ENCODE data around the gene METTL8. TPM values are rescaled to one million over a fixed set of nuclear protein-coding genes. Genes with fewer than 3 reads are reported as not detected.

The METTL8 gene
- total RNA-seq, 1 donor from 2014 or later, result 16.5 TPM

DNA sequence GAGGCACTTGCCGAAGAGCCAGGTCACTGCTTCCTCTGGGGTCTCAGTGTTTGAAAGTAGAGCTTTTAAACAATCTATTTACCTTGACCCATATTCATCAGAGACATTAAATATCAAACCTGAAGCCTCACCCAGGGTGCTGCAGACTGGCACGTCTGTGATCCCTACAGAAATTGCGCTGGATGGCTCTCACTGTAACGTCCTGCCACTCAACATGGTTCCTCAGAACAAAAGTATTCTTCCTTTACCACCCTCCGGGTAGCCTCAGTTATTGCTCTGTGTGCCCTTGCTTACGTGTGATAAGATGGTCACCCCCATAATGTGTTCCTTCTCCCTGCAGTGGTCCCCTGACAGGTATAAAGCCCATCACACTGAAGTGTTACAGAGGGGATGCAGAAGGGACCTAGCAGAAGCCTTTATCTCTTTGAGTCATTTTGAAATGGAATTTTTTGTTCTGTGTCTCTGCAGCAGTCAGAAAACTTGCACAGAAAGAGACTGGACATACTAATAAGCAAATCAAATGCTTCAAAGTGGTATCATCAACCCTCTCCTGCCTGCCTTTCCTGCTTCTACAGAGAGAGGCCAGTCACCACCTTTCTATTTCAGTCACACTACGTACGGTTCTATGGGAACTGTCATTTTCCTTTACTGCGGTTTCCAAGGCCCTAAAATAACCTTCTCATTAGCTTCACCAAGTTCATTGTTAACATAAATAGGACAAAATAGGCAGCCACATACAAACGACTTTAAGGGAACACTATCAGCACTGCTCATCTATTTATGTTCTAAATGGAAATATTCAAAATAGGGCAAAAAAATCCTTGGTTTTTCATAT lies 86.8 kb downstream of the METTL8 start:
- intact Hi-C loops (cut with micrococcal nuclease), result no loop called here

GRCh38 chr2:171345971-171346722 lies 87.6 kb downstream of the METTL8 start:
- intact Hi-C loops (cut with micrococcal nuclease), result no loop called here

GRCh38 chr2:171344182-171344581 lies 89.6 kb downstream of the METTL8 start:
- intact Hi-C loops (cut with micrococcal nuclease), result no loop called here

DNA sequence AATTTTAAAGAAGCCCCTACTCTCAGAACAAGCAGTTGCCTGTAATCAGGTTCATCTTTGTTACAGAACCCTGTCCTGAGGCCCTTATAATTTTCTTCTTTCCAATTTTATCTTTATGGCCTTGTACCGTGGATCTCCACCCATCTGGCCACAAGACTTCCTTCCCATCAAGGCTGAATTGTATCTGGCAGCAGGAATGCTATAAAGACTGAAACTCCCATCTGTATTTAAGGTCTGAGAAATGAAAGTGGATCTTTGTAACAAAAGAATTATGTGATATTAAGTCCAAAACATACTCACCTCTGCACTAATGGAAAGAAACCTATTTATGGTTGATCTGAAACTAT lies 91.8 kb downstream of the METTL8 start:
- intact Hi-C loops (cut with micrococcal nuclease), result no loop called here

DNA sequence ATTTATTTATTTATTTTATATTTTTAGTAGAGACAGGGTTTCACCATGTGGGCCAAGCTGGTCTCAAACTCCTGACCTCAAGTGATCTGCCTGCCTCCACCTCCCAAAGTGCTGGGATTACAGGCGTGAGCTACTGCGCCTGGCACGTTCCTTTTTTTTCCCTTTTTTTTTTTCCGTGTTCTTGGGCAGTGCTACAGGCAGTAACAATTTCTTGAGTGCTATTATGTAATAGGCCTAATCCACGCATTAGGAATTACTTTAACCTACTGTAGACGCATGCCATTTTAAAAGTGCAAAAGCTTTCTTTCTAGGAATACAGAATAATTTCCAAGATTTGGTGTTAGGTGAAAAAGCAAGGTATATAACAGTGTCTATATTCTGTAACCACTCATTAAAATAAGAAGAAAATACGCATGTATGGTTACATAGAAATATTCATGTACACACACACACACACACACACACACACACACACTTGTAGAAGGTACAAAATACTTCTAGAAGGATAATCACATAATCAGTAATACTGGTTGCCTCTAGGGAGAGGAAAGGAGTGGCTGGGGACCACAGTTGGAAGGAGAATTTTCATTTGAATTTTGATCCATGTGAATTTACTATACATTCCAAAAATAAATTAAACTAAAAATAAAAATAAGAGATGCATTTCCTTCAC lies 92.3 kb downstream of the METTL8 start:
- intact Hi-C loops (cut with micrococcal nuclease), result no loop called here

- intact Hi-C loops (cut with micrococcal nuclease), result no loop called here
Observed at GRCh38 chr2:171334946-171335345, 98.8 kb downstream of the METTL8 start.

- intact Hi-C loops (cut with micrococcal nuclease), result no loop called here
Observed at GRCh38 chr2:171334171-171334570, 99.6 kb downstream of the METTL8 start.

- intact Hi-C loops (cut with micrococcal nuclease), result no loop called here
Observed at GRCh38 chr2:171330155-171330956, 103.4 kb downstream of the METTL8 start.

DNA sequence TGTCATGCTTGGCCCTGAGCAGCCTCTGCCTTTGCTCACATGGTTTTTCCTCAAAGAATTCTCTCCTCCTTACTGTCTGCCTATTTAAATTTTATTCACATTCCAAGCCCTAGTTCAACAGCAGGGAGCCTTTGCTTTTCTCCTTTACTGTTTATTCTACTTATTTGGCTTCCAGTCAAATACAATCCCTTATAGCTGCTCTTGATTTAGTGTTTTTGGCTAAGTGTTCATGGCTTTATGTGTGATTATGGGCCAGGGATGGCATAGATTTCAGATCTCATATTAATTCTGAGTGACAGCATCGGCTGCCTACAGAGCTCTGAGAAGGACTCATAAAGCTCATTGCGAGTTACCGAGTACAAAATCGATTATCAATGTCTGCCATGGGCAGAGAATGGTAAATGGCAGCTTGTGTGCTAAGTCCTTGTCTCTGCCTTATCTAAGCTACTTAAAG lies 106.7 kb downstream of the METTL8 start:
- intact Hi-C loops (cut with micrococcal nuclease), result loop anchor here (5.0 kb wide), 1 partner anchor 90 kb away; no protein-coding TSS in a partner anchor

- intact Hi-C loops (cut with micrococcal nuclease), result loop anchor here (5.0 kb wide), 1 partner anchor 91 kb away; no protein-coding TSS in a partner anchor
Observed at GRCh38 chr2:171325886-171326585, 107.8 kb downstream of the METTL8 start.

- intact Hi-C loops (cut with micrococcal nuclease), result no loop called here
Observed at GRCh38 chr2:171323971-171324528, 109.7 kb downstream of the METTL8 start.

DNA sequence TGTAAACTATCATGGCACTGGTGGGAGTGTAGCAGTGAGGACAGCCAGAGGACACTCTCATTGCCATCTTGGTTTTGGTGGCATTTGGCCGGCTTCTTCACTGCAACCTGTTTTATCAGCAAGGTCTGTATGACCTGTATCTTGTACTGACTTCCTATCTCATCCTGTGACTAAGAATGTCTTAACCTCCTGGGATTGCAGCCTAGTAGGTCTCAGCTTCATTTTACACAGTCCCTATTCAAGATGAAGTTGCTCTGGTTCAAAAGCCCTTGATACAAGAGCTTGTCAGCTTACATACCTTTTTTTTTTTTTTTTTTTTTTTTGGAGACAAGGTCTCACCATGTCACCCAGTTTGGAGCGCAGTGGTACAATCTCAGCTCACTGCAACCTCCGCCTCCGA lies 110.9 kb downstream of the METTL8 start:
- intact Hi-C loops (cut with micrococcal nuclease), result no loop called here

GRCh38 chr2:171320731-171321130 lies 113.1 kb downstream of the METTL8 start:
- intact Hi-C loops (cut with micrococcal nuclease), result no loop called here

DNA sequence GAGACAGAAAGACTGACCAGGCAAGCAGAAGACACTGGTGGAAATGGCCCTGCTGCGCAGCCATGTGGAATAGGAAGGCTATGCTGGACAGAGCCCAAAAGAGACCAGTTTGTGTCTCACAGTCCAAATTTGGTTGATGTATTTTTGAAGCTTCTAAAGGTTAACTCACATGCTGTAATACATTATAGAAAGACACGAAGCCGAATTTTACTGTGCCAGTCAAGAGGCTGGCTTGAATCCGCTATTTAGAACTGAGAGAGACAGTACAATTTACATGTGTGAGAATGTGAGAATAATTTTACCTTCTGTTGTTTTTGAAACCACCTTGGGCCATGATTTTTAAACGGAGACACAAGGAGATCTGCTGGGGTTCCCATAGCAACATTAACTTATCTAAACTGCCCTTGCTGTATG lies 113.6 kb downstream of the METTL8 start:
- intact Hi-C loops (cut with micrococcal nuclease), result no loop called here

DNA sequence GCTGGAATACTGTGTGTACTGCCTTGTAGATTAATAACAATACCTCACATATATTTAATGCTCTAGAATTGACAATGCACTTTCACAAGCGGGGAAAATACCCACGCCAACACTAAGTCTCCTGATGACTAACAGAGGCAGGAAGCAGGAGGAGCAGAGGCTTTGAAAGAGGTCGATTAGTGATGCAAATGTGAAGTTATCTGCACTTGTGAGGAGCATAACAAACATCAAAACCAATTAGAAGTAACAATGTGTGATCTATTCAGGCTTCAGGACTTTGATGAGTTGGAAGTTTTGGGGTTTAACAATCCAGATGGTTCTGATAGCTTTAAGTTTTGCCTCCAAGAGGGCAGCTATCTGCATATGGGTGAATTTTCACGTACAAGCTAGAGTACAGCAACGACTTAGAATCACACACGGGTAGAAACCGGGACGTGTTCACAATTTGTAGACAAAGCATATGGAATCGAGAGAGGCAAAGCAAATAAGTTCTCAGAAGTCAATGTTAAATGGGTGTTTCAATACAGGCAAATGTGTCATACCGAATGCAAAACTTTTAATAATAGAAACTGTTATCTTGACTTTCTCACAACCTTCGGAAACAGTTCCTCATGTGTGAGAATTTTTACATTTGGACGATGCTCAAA lies 114.5 kb downstream of the METTL8 start:
- intact Hi-C loops (cut with micrococcal nuclease), result loop anchor here (5.0 to 10.0 kb wide), 2 partner anchors 74 to 157 kb away; partner anchors contain the start of gene TLK1

GRCh38 chr2:171318463-171318934 lies 115.3 kb downstream of the METTL8 start:
- intact Hi-C loops (cut with micrococcal nuclease), result loop anchor here (5.0 to 10.0 kb wide), 2 partner anchors 74 to 156 kb away; partner anchors contain the start of gene TLK1

GRCh38 chr2:171317492-171318125 lies 116.2 kb downstream of the METTL8 start:
- intact Hi-C loops (cut with micrococcal nuclease), result loop anchor here (5.0 to 10.0 kb wide), 2 partner anchors 73 to 155 kb away; partner anchors contain the start of gene TLK1

- intact Hi-C loops (cut with micrococcal nuclease), result loop anchor here (5.0 to 10.0 kb wide), 2 partner anchors 72 to 155 kb away; partner anchors contain the start of gene TLK1
Observed at GRCh38 chr2:171316755-171317337, 116.9 kb downstream of the METTL8 start.
